Lung microvascular endothelial cell (primary cell): ENCODE data around the gene TAX1BP1. TPM values are rescaled to one million over a fixed set of nuclear protein-coding genes. Genes with fewer than 3 reads are reported as not detected.

Experiments
- DNase-seq, 2 donors: peaks; one replicate each; pipeline versions ENCODE4 v3.0.0 to v3.0.0-alpha.2; 2010; ENCODE audit warnings: low read depth in 2 of 2
- total RNA-seq: library from RNA; depleted of rRNA; stranded (reverse); fragments of >200 nt; gene quantifications from 2 replicates; pipeline ENCODE4 v1.2.1, GENCODE V29; 2014

The TAX1BP1 gene
- total RNA-seq: 47.3 and 59.3 TPM in 2 replicates

DNA sequence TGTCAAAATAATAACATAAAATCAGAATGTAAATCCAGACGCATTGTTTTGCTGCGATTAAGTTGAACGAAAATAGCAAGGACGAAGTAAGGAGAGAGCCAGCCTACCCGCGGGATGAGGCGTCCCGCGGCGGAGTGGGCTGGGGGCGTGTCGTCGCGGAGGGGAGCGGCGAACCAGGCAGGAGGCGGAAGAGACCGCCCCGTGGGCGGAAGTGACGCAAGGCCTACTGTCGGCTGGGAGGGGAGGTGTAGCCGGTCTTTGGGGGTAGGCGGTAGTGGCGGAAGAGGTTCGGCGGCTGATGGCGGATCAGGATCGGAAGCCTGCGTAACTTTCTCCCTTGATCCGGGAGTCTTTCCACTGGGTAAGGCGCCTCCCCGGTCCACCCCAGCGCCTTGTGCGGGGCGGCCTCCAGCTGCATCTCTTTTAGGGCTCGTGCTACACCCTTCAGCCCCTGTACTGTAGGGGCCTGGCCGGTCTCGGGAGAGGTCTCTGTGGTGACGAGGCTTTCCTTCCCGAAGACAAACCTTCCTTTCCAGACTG, at the start of gene TAX1BP1:
Gene TAX1BP1 (plus strand): TSS at position 254 of the 540 bp plus-strand sequence. CDS start 8,363 bp downstream, outside the sequence.
- peak; percentile 95 to 96 for DNase-seq

DNA sequence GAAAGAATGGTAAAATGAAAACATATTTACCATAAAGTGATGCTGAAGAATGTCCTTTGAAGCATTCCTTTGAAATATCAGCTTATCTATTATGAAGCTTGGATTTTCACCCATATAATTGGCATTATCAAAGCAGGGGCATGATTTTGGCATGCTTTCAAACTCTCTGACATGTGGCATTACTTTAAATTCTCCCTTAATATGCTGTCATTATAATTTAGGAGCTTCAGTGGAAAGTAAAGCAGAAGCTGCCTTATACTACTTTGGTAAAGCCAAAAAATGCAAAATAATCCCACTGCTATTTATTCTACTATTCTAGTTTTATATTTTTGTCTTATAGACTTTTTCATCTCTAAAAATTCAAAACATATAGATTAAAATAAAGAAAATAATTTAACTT, 49.3 kb upstream of the TAX1BP1 start:
- no peak for DNase-seq

DNA sequence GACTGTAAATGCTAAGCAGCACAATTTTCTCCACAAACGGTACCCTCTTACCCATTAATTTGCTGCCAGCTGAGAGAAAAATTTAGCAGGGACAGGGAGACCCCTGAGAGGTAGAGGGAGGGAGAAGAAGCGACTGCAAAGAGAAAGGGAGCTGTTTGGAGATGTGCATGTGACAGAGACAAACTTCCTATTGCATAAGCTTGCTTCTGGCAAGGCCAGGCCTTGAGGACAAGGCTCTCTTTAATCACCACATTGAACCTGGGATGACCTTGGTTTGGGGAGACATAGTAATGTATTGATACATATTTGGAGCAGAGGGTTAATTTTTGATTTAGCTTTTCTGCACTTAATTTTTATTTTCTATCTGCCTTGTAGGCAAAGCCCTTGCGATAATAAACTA, 46.2 kb upstream of the TAX1BP1 start:
- no peak for DNase-seq

DNA sequence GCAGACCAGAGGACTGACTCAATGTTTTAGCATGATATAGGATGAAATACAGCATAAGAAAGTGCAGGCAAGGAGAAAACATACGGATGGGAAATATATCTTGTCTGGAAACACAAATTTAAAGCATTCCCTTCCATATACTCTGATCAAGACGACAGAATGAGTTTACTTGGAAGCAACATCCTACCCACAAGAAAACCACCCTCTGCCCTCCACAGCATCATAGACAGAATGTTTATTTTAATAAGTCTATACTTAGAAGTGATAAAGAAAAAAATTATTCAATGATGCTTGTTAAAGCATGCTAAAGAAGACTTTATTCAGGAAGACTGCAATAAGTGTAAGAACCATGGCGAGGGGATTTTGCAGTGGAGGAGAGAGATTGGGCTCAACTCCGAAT, 44.9 kb upstream of the TAX1BP1 start:
- DNase-seq: no peak

DNA sequence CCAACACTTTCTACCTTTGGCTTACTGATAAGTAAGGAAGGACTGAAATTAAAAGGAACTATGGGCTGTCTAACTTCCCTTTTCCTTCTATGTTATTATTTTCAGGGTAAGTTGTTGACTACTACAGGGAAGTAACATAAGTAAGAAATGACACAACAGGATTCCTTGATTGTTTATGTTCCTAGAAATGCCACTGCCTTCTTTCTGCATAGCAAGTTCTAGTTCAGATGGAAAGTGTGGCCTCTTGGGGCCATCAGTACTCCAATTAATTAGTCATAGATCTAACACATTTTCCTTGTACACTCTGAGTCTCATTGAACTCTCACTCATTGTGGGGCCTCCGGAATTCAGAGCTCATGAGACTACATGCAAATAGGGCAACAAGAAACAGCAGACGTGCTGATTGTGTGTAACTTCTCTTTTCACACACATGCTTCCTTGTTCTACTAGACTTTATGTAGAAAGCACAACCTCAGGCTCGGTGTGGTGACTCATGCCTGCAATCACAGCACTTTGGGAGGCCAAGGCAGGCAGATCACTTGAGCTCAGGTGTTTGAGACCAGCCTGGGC, 42.0 kb upstream of the TAX1BP1 start:
- DNase-seq: peak in 1 of 2 donors; percentile 8

DNA sequence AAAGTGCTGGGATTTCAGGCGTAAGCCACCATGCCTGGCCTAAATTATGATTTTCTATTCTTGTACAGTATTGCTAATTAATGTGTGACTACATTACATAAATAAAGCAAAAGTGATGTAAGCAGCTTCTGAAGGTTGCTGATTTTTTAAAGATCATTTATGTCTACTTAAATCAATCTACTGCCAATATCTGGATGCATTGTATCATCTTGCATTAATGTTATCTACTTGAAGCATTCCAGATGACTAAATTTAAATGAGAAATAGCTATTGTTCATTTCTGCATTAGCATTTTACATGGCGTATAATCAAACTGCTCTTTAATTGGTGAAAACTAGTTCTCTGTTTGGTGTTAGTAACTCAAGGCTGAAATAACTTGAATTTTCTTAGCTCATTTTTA, 40.2 kb upstream of the TAX1BP1 start:
- DNase-seq: no peak

DNA sequence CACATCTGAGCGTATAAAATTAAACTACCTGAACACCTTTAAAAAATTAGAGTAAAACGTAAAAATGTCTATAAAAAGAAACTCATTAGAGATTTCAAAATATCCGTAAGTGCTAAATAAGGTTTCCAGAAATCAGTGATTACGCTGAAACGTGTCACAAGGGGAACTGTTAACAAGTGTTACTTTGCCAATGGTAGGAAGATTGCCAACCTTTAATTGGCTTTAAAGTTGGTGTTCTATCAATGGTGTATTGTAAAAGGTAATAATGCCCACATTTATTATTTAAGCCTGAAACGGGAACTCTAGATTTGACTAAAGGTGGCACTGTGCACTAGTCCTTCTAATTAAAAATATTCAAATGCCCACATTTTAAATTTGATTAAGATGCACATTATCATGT, 39.5 kb upstream of the TAX1BP1 start:
- no peak for DNase-seq

DNA sequence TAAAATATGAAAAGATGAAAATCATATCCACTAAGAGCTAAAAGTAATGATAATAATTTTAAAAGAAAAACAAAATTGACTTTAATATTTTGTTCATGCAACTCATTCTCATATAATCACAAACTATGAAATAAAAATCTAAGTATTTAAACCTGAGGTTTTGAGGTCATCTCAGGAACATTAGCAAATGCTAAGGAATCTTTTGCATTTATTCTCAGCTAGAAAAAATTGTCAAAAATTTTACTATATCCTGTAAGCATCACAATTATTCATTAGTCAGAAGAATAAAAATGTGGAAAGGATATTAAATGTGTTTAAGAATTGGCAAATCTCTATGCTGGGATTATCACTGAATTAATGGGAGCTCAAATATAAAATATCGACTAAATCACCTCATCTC, 36.8 kb upstream of the TAX1BP1 start:
- no peak for DNase-seq

DNA sequence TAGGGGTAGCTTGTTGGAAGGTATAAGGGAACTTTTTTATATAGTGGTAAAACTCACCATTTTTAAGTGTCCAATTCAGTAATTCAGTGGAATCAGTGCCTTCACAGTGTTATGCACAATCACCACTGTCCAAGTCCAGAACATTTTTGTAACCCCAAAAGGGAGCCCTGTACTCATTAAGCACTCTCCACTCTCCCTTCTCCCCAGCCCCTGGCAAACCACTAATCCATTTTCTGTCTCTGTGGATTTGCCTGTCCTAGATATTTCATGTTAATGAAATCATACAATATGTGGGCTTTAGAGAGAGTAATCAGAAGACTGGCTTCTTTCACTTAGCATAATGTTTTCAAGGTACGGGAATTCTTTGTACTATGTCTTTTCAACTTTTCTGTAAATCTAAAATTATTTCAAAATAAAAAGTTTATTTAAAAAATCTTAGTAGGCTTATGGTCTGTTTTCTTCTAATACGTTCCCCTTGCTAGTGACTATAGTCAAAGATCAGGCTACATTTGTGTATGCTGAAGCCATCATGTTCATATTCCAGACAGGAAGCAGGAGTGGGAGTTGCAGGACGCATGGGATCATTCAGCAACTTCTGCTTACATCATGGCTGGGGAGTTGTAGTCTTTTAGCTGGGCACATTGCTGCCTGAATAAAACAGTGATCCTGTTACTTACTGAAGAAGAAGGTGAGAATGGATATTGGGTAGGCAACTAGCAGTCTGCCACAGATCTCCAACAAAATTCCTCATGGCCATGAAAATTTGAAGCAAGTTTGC, 35.4 kb upstream of the TAX1BP1 start:
- DNase-seq: peak; percentile 5 to 6

DNA sequence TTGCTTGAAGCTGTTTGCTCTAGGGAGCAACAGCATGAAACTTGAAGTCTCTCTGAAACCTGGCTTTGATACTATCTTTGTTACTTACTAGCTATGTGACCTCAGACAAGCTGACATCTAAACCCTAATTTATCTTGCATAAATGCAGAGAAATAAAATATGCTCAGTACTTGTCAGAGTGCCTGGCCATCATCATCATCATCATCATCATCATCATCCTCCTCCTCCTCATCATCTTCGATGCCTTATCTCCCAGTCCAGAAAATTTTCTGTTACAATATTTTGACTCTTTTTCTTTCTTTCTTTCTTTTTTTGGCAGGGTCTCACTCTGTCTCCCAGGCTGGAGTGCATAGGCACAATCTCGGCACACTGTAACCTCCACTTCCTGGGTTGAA, 34.8 kb upstream of the TAX1BP1 start:
- DNase-seq: no peak

DNA sequence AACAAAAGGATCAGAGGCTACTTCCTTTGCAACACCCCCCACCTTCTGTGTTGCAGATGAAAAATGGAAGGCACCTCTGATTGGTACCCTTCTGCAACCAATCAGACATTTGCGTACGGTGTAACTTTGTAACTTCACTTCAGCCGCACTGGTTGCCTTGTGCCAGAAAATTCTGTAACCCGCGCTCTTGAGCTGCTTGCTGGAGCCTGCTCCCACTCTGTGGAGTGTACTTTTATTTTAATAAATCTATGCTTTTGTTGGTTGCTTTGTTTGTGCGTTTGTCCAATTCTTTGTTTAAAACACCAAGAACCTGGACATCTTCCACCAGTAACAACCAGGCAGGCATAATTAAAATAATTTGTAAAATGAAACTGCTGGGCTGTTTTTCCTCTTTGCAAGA, 31.5 kb upstream of the TAX1BP1 start:
- DNase-seq: no peak

DNA sequence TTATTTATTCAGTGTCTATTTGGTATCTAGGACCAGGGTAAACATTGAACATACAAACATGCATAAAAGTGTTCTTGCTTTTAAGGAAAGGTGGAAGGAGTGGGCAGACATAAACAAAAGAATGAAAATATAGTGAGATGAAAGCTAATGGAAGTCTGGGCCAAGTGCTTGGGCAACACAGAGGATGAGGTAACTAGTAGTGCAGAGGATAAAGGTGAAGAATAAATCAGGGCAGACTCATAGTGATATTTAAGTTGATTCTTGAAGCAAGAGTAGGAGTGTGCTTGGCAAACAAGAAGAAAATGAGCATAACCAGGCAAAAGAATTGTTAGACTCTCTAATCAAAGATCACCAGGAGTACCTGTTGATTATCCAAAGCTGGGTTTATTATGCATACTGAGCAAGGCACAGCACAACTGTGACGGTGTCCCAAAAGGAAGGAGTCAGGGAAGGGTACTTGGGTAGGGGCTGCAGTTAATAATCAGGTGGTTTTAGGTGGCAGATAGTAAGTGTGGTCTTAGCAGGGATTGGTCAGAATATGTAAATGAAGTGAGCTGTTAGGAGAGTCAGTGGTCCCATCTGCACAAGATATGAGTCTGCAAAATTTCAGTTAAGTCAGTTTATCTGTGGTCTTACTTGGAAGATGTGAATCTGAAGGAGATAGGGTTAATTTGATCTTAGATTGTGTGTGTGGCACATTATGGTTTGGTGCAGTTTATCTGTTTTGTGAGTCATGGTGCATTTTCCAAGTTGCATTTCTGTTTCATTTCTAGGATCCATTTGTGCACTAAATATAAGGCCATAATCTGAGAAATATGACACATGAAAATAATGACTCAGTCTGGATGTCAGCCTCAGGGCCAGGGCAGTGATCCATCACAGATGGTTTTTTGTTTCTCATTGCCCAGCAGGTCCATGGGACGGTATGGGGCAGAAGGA, 30.6 kb upstream of the TAX1BP1 start:
- peak in 1 of 2 donors; percentile 45 for DNase-seq

DNA sequence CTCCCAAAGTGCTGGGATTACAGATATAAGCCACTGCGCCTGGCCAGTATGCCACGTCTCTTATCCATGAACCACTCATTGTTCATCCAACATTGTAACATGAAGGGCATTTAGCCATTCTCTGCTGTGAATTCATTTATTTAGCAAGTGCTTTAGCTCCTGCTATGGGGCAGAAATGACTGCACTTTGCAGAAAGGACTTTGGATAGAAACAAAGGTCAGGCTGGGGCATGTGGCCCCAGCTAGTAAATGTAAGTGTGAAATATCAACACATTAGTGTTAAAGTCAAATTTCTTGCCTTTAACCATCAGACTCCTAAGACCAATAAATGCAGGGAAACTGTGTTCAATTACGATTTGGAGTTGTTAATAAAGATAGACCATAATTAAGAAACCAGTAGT, 27.7 kb upstream of the TAX1BP1 start:
- no peak for DNase-seq

DNA sequence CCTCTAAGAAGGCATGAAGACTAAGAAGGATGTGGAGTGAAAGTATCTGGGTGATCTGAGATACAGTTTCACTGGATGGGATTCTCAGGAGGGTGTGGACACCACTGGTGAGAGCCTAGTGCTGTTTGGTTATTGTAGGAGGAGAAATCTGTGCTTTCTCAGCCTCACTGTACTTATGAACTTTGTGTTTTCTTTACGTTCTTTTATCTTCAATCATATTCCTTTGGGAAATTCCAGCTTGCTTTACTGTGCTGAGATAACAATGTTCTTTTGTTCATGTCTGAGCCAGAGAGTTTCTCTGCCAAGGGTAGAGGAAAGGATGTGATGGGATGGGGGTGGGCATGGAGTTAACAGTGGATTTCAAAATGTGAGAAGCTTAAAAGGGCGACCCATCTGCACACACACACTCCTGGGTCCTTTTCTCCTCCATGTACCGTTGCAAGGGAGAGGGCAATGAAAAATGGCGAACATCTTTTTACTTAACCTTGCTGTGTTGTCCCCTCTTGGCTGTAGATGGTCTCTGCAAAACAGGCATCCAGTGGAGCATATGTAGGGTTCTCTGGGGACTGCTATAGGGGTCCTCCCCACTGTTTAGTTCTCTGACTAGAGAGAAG, 25.0 kb upstream of the TAX1BP1 start:
- peak; percentile 23 to 40 for DNase-seq

DNA sequence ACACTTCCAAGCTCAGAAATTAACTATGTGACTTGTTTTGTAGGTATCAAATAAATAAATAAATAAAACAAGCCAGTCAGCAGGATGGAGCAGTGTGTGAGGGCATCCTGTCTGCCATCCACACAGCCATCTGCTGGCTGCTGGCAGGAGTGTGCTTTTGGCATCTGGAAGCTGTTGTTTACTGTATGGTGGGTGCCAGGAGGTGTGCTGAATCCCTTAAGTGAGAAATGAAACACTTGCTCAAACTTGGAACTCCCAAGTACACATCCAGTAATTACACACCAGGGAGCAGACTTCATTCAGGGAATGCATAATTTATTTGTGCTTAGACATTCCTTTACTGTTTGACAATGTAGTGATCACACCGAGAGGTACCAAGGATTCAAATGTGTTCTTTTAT, 16.9 kb upstream of the TAX1BP1 start:
- DNase-seq: peak; percentile 28 to 45

DNA sequence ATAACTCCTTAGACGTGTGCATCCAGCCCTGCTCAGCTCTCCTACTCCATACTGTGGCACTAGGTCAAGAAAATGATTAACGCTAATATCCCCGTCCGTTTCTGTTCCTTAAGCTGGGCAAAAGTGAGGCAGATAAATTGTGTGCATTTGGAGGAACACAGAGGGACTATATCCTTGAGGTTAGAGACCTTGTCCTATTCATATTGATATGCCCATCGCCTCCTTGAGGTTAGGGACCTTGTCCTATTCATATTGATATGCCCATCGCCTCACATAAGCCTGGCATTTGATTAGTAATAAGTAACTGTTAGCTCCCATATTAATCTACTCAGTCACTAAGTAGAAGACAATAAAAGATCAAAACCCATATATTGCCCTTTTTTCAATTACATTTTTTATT, 12.9 kb upstream of the TAX1BP1 start:
- DNase-seq: no peak

DNA sequence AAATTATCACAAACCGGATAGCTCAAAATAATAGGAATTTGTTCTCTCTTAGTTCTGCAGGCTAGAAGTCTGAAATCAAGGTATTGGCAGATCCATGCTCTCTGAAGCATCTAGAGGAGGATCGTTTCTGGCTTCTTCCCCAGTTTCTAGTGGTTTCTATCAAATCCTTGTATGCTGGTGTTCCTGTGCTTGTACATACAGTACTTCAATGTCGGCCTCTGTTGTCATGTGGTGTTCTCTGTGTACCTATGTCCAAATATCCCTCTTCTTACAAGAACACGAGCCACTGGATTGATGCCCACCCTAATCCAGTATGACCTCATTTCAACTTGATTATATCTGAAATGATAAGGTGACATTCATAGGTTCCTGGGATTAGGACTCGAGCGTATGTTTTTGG, 9.8 kb upstream of the TAX1BP1 start:
- no peak for DNase-seq

DNA sequence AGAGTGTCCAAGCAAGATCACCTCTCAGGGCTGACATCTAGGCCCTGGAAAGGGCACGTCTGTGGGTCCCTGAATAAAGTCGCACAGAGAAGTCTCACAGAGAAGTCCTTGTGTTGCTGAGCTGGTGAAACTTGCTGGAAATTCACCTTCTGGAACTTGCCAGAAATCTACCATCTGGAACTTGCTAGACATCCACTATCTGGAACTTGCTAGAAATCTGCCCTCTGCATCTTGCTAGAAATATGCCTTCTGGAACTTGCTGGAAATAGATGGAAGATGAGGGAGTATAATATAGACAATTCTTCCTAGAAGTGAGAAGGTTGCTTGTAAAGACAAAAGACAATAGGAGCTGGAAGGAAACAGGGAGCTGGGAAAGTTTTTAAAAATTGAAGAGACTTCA, 5.4 kb upstream of the TAX1BP1 start:
- no peak for DNase-seq

DNA sequence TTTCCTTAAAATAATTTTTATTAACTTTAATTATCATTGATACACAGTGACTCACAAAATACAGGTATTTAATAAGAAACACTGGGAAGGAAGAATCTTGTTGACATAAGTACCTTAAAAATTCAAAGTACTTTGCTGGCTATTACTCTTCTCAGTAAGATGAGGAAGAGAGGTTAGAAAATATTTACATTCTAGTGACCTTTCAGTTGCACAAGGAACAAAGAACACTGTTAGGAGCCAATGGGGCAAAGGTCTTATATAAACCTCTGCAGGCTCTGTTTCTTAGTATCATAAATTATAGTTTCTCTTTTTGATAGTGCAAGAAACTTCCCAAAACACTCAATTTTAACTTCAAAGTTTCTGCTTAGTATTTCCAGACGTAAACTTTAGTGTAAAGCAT, 4.8 kb upstream of the TAX1BP1 start:
- DNase-seq: peak in 1 of 2 donors; percentile 19

DNA sequence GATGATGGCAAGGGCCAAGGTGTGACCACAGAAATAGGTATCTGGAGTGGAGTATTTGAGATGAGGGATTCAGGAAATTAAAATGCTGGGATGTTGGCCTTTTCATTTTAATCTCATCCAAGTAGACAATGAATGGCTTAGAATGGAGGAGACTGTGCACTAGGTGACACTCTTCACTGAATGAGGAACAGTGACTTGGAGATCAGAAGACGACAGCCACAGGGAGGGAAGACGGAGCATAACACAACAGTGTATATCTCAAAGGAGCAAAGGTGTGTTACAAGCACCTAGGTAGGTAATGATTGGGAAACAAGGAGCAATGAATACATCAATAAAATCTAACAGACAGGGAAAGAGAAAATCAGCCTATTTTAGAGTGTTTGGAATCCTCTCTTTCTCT, 4.1 kb upstream of the TAX1BP1 start:
- DNase-seq: no peak

DNA sequence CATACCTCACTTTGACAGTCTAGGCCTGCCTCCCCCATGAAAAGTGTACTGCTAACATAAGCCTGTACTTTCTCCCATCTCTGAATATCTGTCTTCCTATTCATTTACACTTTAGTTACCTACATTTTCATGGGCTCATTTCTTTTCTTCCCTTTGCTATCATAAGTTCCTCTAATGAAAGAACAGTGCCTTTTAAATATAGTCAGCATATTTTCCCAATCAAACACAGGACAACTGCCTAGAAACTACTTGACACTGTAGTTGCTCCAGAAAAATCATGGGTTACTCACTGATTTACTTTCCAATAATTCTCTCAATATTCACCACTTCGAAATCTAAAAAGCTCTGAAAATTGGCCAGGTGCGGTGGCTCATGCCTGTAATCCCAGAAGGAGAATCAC, 2.8 kb upstream of the TAX1BP1 start:
- DNase-seq: no peak

DNA sequence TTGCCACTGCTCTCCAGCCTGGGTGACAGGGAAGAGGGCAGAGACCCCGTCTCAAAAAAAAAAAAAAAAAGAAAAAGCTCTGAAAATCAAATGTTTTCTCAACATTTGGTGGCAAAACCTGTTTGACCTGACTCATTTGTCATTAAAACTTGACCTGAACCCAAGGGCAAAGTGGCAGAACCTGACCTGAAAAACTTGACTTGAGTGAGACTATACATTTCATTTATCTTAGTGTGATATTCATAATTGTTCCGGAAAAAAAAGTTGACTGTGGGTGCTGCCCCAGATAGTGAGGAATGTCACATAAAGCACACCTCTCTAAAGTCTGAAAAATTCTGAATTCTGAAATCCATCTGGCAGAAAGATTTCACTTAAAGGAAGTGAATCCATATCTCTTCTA, 2.3 kb upstream of the TAX1BP1 start:
- DNase-seq: no peak
